CD4-positive, alpha-beta memory T cell (primary cell): Measurements from ENCODE around the gene TOMM40L. TPM values are rescaled to one million over a fixed set of nuclear protein-coding genes. Genes with fewer than 3 reads are reported as not detected.

ENCODE experiments used
- CTCF ChIA-PET: fragments of 350-600 bp; sonication (Branson Sonifier 250); formaldehyde crosslinking; loops from one replicate; lab custom pipeline; 2021; ENCODE audit warnings: inconsistent platforms; ENCODE audit not compliant: partially characterized antibody; lab: Charles Lee
- POLR2A ChIA-PET: fragments of 350-600 bp; sonication (Branson Sonifier 250); formaldehyde crosslinking; loops from one replicate; lab custom pipeline; 2021; ENCODE audit not compliant: partially characterized antibody; lab: Charles Lee
- DNase-seq, 5 donors: peaks; one replicate each; pipeline versions ENCODE4 v3.0.0 to v3.0.0-alpha.2; 2020 to 2022; ENCODE audit warnings: mixed read lengths in 1 of 5
- H3K27ac ChIP-seq: one replicate; pipeline ENCODE4 v1.7.0; 2013; ENCODE audit warnings: low read depth, low read length
- H3K27me3 ChIP-seq: 2 replicates; pipeline ENCODE4 v1.7.0; 2013; ENCODE audit warnings: mild to moderate bottlenecking, low read length, moderate library complexity; ENCODE audit not compliant: insufficient read depth
- H3K36me3 ChIP-seq: 2 replicates; pipeline ENCODE4 v1.7.0; 2013; ENCODE audit warnings: mild to moderate bottlenecking, low read length, moderate library complexity; ENCODE audit not compliant: insufficient read depth
- H3K4me1 ChIP-seq: 2 replicates; pipeline ENCODE4 v1.7.0; 2013; ENCODE audit warnings: mild to moderate bottlenecking, low read length, moderate library complexity; ENCODE audit not compliant: insufficient read depth
- H3K4me3 ChIP-seq, 2 donors: one replicate each; pipeline ENCODE4 v1.7.0; 2013; ENCODE audit warnings: low read length in 2 of 2, mild to moderate bottlenecking in 1 of 2
- H3K9me3 ChIP-seq, 2 donors: one replicate each; pipeline ENCODE4 v1.7.0; 2013; ENCODE audit warnings: low read length in 2 of 2, control low read depth in 1 of 2; ENCODE audit not compliant: control insufficient read depth in 1 of 2
- H3K27ac Mint-ChIP-seq, 7 donors: one replicate each; pipeline ENCODE4 v1.8.0; 2020 to 2021; ENCODE audit warnings: mixed read lengths in 7 of 7, mild to moderate bottlenecking in 6 of 7, inconsistent platforms in 3 of 7, moderate library complexity in 3 of 7
- H3K27me3 Mint-ChIP-seq, 2 donors: one replicate each; pipeline ENCODE4 v1.8.0; 2020 to 2021; ENCODE audit warnings: mixed read lengths in 2 of 2
- H3K36me3 Mint-ChIP-seq, 2 donors: one replicate each; pipeline ENCODE4 v1.8.0; 2020 to 2021; ENCODE audit warnings: mixed read lengths in 2 of 2, inconsistent platforms in 1 of 2, mild to moderate bottlenecking in 1 of 2
- H3K4me1 Mint-ChIP-seq, 4 donors: one replicate each; pipeline ENCODE4 v1.8.0; 2020 to 2021; ENCODE audit warnings: mixed read lengths in 4 of 4, mild to moderate bottlenecking in 1 of 4
- H3K4me3 Mint-ChIP-seq, 8 donors: one replicate each; pipeline ENCODE4 v1.8.0; 2020 to 2021; ENCODE audit warnings: mixed read lengths in 8 of 8, mild to moderate bottlenecking in 7 of 8, moderate library complexity in 6 of 8, inconsistent platforms in 3 of 8
- H3K9me3 Mint-ChIP-seq, 8 donors: one replicate each; pipeline ENCODE4 v1.8.0; 2020 to 2021; ENCODE audit warnings: mixed read lengths in 8 of 8, mild to moderate bottlenecking in 5 of 8, inconsistent platforms in 3 of 8, moderate library complexity in 1 of 8
- intact Hi-C: fragments of 100-400 bp; cut with micrococcal nuclease; formaldehyde crosslinking; loops from one replicate; pipeline ENCODE4 v1.15.1; 2023
- polyA plus RNA-seq, 2 donors: library from polyadenylated mRNA; unstranded; fragments of 300-500 nt; fragmentation: Illumina TruSeq; gene quantifications; one replicate each; pipeline ENCODE4 v1.2.3, GENCODE V29; 2021
- total RNA-seq, 2 experiments: library from RNA; stranded (reverse); gene quantifications; one replicate each; pipeline ENCODE4 v1.2.3, GENCODE V29; 2021

TOMM40L gene
- total and polyA plus RNA-seq, 4 experiments from 2014 or later, result 2.9 to 8.8 (median 7.5) TPM

DNA sequence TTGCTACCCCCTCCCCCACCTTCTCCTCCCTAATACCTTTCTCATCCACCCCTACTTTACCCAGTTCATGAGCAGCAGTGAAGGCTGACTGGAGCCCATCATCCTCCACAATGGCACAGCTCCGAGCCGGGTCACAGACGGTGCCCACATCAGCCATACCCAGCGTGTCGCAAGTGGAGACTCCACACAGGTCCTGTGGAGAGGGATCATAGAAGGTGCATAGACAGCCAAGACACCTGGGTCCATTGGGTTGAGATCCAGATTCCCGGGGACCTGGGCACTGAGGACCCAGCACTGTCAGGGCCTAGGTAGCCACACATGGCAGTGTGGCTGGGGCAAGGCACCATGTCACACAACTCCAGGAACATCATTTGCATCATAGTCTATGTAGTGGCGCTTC lies 29.7 kb upstream of the TOMM40L start:
- ChIA-PET CTCF (interaction anchor here (1.3 to 10.9 kb wide), 3 partner anchors 9 to 30 kb away, joined by 3 to 131 read pairs (median 115); partner anchors contain the start of genes APOA2, PPOX and TOMM40L), POLR2A (interaction anchor here (0.7 kb wide), 1 partner anchor 16 kb away, joined by 3 read pairs; no protein-coding TSS in a partner anchor)
- Mint-ChIP-seq H3K36me3 (peaks cover 0 to 2% of the 10 kb centered on the region in 2 donors), H3K4me1 (peaks cover 19 to 41% (median 32%) of the 10 kb centered on the region in 4 donors), H3K4me3 (no peak overlapping the region), H3K9me3 (no peaks in the 10 kb centered on the region), H3K27ac (no peak overlapping the region), H3K27me3 (peaks cover 0 to 1% of the 10 kb centered on the region in 2 donors)
- no peaks in the 10 kb centered on the region for H3K36me3 ChIP-seq
- H3K4me1 ChIP-seq, result peaks cover 40% of the 10 kb centered on the region
- intact Hi-C loops, result no loop called here
- H3K27me3 ChIP-seq, result no peaks in the 10 kb centered on the region
- no peaks in the 10 kb centered on the region for H3K9me3 ChIP-seq
- H3K27ac ChIP-seq, result no peak overlapping the region
- DNase-seq, result no peak
- no peak overlapping the region for H3K4me3 ChIP-seq

DNA sequence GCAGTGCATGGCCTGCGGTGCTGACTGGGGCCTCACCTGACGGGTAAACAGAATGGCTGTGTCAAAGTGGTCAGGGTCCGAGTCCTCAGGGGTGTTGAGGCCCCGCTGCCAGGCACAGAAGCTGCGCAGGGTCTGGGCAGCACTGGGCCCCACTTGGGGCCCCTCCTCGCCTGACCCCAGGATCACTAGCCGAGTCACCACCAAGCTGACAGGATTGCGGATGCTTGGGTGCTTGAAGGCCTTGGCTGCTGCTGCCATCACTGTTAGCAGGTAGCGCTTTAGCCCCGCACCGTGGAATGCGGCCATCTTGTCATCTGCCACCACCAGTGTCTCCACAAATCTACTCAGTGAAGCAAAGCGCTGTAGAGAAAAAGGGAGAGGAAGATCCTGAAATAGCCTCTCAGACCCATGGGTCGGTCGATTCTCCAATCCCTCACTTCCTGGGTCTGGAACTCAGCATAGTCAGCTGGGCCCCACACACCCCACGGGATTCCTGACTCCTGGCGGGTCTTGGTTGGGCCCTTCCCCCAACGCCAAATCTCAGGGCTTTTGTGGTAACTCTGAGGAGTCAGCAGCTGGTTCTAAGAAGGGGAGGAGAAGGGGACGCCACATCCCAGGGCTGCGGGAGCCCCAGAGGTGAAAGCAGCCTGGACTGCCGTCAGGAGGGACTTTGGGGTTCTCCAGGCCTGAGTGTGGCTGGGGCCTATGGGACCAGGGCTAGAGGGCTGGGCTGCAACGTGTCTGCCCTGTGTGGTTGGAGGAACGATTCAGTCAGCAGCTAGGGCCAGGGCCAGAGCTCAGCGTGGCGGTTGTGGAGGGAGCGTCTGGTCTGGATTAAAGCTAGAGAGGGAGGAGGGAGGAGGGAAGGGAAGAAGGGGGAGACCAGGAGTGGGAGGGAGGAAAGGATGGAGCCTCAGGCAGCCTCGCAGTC lies 29.1 kb upstream of the TOMM40L start:
- H3K27me3 Mint-ChIP-seq, result peaks cover 0 to 1% of the 10 kb centered on the region in 2 donors
- H3K27ac Mint-ChIP-seq, result no peak overlapping the region
- Histone ChIP-seq H3K27me3 (no peaks in the 10 kb centered on the region), H3K4me3 (no peak overlapping the region), H3K9me3 (no peaks in the 10 kb centered on the region), H3K36me3 (no peaks in the 10 kb centered on the region), H3K27ac (no peak overlapping the region), H3K4me1 (peaks cover 41% of the 10 kb centered on the region)
- DNase-seq, result no peak
- no peaks in the 10 kb centered on the region for H3K9me3 Mint-ChIP-seq
- peaks cover 0 to 2% of the 10 kb centered on the region in 2 donors for H3K36me3 Mint-ChIP-seq
- no peak overlapping the region for H3K4me3 Mint-ChIP-seq
- intact Hi-C loops, result no loop called here
- CTCF ChIA-PET, result interaction anchor here (1.3 to 8.7 kb wide), 2 partner anchors 8 to 28 kb away, joined by 3 to 131 read pairs; partner anchors contain the start of genes APOA2 and TOMM40L
- POLR2A ChIA-PET, result interaction anchor here (0.7 to 0.8 kb wide), 2 partner anchors 15 to 17 kb away, joined by 3 read pairs; no protein-coding TSS in a partner anchor
- H3K4me1 Mint-ChIP-seq, result peaks cover 23 to 44% (median 36%) of the 10 kb centered on the region in 4 donors

DNA sequence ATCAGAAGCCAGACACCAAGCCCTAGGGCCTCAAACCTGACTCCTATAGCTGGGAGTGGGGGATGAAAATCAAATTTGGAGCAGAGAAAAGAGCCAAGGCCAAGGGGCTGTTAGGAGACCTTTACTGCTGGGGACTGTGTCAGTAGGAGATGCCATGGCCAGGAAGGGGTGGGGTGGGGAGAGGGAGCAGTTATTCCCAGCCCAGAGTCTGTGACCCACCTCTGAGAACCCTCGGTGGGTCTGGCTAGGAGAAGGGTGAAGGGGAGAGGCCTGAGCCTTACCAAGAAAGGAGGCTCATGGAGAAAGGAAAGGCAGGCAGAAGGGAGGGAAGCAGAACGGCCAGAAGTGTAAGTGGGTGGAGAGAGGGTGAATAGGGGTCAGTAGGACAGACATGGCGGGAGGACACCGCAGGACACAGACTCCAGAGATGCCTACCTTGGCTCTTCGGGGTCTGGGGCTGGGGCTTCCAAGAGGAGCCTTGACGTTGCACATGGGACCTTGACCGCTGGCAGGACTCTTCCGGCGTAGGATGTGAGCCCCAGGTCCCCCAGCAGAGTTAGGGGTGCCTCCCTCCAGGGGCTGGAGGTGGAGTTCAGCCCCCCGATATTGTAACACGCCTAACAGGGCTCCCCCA lies 28.2 kb upstream of the TOMM40L start:
- Histone ChIP-seq H3K36me3 (no peaks in the 10 kb centered on the region), H3K4me3 (no peak overlapping the region), H3K27ac (no peak overlapping the region), H3K27me3 (no peaks in the 10 kb centered on the region), H3K9me3 (no peaks in the 10 kb centered on the region), H3K4me1 (peaks cover 35% of the 10 kb centered on the region)
- ChIA-PET CTCF (interaction anchor here (1.8 to 8.7 kb wide), 2 partner anchors 27 to 94 kb away, joined by 4 to 131 read pairs; partner anchors contain the start of genes APOA2 and TOMM40L), POLR2A (interaction anchor here (0.8 kb wide), 1 partner anchor 16 kb away, joined by 3 read pairs; no protein-coding TSS in a partner anchor)
- Mint-ChIP-seq H3K9me3 (no peaks in the 10 kb centered on the region), H3K36me3 (peaks cover 0 to 7% of the 10 kb centered on the region in 2 donors), H3K27me3 (peaks cover 0 to 1% of the 10 kb centered on the region in 2 donors), H3K4me3 (no peak overlapping the region), H3K27ac (peak overlapping the region in 1 of 7 donors; percentile 60), H3K4me1 (peaks cover 19 to 46% (median 33%) of the 10 kb centered on the region in 4 donors)
- DNase-seq, result no peak
- intact Hi-C loops, result no loop called here

DNA sequence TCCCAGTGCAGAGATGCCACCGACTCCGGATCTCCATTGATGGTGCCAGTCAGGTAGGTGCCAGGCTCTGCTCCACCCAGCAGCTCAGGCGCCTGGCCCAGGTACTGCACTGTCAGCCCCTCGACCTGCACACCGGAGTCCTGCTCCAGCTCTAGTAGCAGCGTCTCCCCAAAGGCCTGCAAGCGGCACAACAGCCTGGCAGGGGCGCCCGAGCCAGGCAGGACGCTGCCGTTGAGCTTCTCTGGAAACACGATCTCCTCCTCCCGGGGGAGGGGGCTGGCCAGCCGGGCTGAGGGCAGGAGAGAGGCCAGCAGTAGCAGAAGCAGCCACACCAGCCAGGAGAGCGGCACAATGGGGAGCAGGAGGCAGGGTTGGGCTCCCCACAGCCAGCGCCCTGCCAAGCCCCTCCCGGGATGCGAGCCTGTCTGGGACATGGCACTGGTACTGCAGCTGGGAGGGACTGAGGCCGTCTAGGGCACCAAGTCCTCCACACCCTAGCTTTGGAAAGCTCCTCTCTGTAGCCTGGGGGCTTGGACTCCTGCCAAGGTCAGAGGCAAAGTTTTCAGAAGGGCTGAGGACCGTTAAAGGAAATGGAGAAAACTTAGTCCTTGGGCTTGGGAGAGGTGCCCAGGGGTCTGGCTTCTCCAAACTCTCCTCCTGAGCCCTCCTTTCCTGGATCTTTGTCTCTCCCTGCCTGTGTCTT lies 27.5 kb upstream of the TOMM40L start:
- Mint-ChIP-seq H3K9me3 (no peaks in the 10 kb centered on the region), H3K36me3 (peaks cover 0 to 9% of the 10 kb centered on the region in 2 donors), H3K27ac (peak overlapping the region in 4 of 7 donors; percentile 25 to 94 (median 46)), H3K4me1 (peaks cover 20 to 48% (median 31%) of the 10 kb centered on the region in 4 donors), H3K27me3 (peaks cover 0 to 1% of the 10 kb centered on the region in 2 donors), H3K4me3 (no peak overlapping the region)
- ChIA-PET POLR2A (interaction anchor here (0.5 to 5.8 kb wide), 4 partner anchors 9 to 483 kb away, joined by 3 to 134 read pairs (median 6); no protein-coding TSS in a partner anchor), CTCF (interaction anchor here (1.0 to 8.7 kb wide), 4 partner anchors 21 to 93 kb away, joined by 3 to 131 read pairs (median 6); partner anchors contain the start of genes APOA2 and TOMM40L)
- H3K4me3 ChIP-seq, result no peak overlapping the region
- H3K27ac ChIP-seq, result no peak overlapping the region
- no peaks in the 10 kb centered on the region for H3K9me3 ChIP-seq
- peaks cover 36% of the 10 kb centered on the region for H3K4me1 ChIP-seq
- intact Hi-C loops, result no loop called here
- DNase-seq, result no peak
- H3K36me3 ChIP-seq, result no peaks in the 10 kb centered on the region
- H3K27me3 ChIP-seq, result no peaks in the 10 kb centered on the region

DNA sequence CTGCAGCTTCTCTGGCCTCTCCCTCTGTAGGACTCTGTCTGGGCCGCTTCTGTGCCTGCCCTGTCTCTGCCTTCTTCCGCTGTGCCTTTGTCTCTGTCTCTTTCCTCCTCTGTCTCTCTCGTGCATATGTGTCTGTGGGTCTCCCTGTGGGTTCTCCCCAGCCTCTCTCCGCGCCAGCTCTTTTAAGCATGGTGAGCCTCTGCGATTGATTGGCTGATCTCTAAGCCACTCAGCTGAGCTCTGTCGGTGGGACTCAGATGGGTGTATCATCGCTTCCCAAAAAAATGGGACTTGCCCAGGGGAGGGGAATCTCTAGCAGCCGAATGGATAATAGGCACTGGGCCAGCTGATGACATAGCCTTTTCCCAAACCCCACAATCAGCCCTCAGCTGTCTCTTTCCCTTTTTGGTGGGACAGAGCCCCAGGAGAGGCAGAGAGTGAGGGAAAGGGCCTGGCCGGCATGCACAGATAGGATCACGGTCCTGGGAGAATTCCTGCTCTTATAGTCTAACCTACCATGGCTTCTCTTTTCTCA lies 26.9 kb upstream of the TOMM40L start, which contains the start of gene ADAMTS4:
Gene ADAMTS4 (minus strand): TSS at position 158 of the 535 bp plus-strand sequence. CDS start 427 bp downstream, outside the sequence.
- no peak within 1 kb of the TSS for H3K27ac ChIP-seq
- CTCF ChIA-PET, result interaction anchor here (1.0 to 1.8 kb wide), 4 partner anchors 21 to 183 kb away, joined by 3 to 7 read pairs (median 4); partner anchors contain the start of gene TOMM40L
- DNase-seq, result no peak
- Mint-ChIP-seq H3K4me3 (peak within 1 kb of the TSS in 4 of 8 donors; percentile 3 to 49 (median 41)), H3K36me3 (peaks cover under 1 to 14% of the 10 kb centered on the region in 2 donors), H3K27ac (peak within 1 kb of the TSS; percentile 25 to 99 (median 75)), H3K27me3 (peaks cover 0 to 1% of the 10 kb centered on the region in 2 donors), H3K9me3 (no peaks in the 10 kb centered on the region), H3K4me1 (peaks cover 23 to 54% (median 36%) of the 10 kb centered on the region in 4 donors)
- POLR2A ChIA-PET, result interaction anchor here (0.7 to 5.8 kb wide), 4 partner anchors 10 to 26 kb away, joined by 3 to 134 read pairs (median 6); partner anchors contain the start of gene TOMM40L
- no peaks in the 10 kb centered on the region for H3K36me3 ChIP-seq
- no peaks in the 10 kb centered on the region for H3K27me3 ChIP-seq
- intact Hi-C loops, result no loop called here
- H3K4me3 ChIP-seq, result no peak within 1 kb of the TSS
- H3K4me1 ChIP-seq, result peaks cover 42% of the 10 kb centered on the region
- H3K9me3 ChIP-seq, result no peaks in the 10 kb centered on the region
